GM23248 (cell line): ENCODE measurements around the gene LDLRAD4.

Experiments used
- EZH2 ChIP-seq: fragments of 200-600 bp; sonication (generic); IDR thresholded peaks from 2 replicates; pipeline ENCODE4 v1.6.1; 2018; ENCODE audit warnings: antibody characterized with exemption, mild to moderate bottlenecking; ENCODE audit not compliant: insufficient read depth, poor library complexity, severe bottlenecking
- EZH2phosphoT487 ChIP-seq: fragments of 200-600 bp; sonication (generic); IDR thresholded peaks from 2 replicates; pipeline ENCODE4 v1.6.1; 2018; ENCODE audit warnings: antibody characterized with exemption, moderate library complexity, mild to moderate bottlenecking, low read depth; ENCODE audit not compliant: insufficient read depth

- TF ChIP-seq EZH2 (no peak), EZH2phosphoT487 (no peak)
Observed at GRCh38 chr18:13473751-13474150, 255.2 kb downstream of the LDLRAD4 start.
